ENCODE measurements around the gene CTRL. TPM values are rescaled to one million over a fixed set of nuclear protein-coding genes. Genes with fewer than 3 reads are reported as not detected.

CTRL gene
- total RNA-seq, 1 donor from 2014 or later: 0.96 TPM

- H3K4me3 ChIP-seq: no peak overlapping the region
- ATAC-seq: no peak
- H3K9me3 ChIP-seq: no peaks in the 10 kb centered on the region
- intact Hi-C loops (cut with DNase I): no loop called here
- peak overlapping the region; percentile 30 for H3K27ac ChIP-seq
- peaks cover 87% of the 10 kb centered on the region for H3K4me1 ChIP-seq
- DNase-seq: no peak
- TF ChIP-seq CTCF (IDR thresholded peaks at IDR 0.05): no peak
- peaks cover 50% of the 10 kb centered on the region for H3K36me3 ChIP-seq
- H3K27me3 ChIP-seq: no peaks in the 10 kb centered on the region
Observed at GRCh38 chr16:67963662-67964321, 32.1 kb upstream of the CTRL start.

DNA sequence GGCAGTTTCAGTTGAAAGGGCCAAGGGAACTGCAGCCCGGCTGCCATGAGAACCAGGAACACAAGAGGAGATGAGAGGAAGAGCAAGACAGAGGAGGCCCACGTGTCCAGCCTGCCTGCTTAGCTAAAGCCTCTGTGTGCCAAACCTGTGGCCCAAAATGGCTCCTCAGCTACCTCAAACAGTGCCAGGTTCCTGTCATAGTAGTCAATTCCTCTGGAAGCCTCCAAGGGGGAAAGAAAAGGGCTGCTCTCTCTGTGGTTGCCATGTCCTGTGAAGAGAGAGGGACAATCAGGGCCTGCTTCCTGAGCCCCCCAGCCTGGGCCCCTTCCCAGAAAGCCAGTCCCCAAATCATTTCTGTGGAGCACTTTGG lies 31.6 kb upstream of the CTRL start:
- no peak for TF ChIP-seq CTCF (IDR thresholded peaks at IDR 0.05)

GRCh38 chr16:67962135-67962534 lies 30.5 kb upstream of the CTRL start:
- DNase-seq (no peak), ATAC-seq (no peak)
- H3K4me3 ChIP-seq: no peak overlapping the region
- no peaks in the 10 kb centered on the region for H3K27me3 ChIP-seq
- no peaks in the 10 kb centered on the region for H3K9me3 ChIP-seq
- H3K4me1 ChIP-seq: peaks cover 83% of the 10 kb centered on the region
- peaks cover 64% of the 10 kb centered on the region for H3K36me3 ChIP-seq
- peak overlapping the region; percentile 58 for H3K27ac ChIP-seq
- intact Hi-C loops (cut with DNase I): no loop called here
- TF ChIP-seq CTCF (IDR thresholded peaks at IDR 0.05): no peak

More for the DNA sequence above, 31.6 kb upstream of the CTRL start:
- no peak for DNase-seq
- peaks cover 55% of the 10 kb centered on the region for H3K36me3 ChIP-seq
- ATAC-seq: no peak
- H3K9me3 ChIP-seq: no peaks in the 10 kb centered on the region
- H3K4me3 ChIP-seq: no peak overlapping the region
- H3K4me1 ChIP-seq: peaks cover 87% of the 10 kb centered on the region
- H3K27ac ChIP-seq: peak overlapping the region; percentile 30
- intact Hi-C loops (cut with DNase I): no loop called here
- no peaks in the 10 kb centered on the region for H3K27me3 ChIP-seq

DNA sequence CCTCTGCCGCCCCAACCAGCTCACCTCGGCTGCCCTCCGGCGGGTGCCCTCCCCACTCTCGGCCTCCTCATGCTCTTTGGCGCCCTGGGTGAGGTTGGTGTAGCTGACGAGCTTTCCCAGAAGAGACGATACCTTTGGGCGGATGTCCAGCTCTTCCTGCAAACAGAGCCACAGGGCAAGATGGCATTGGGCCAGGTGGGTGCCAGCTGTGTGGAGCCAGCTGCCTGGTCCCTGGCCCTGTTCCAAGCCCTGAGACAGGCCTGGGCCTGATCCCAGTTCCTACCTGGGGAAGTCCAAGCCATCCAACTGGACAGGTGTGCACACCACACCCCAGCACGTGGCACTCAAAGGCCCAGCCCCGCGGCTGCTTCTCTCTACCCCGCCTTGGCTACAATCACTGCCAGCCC lies 29.9 kb upstream of the CTRL start:
- Histone ChIP-seq H3K4me1 (peaks cover 77% of the 10 kb centered on the region), H3K27ac (peak overlapping the region; percentile 58), H3K36me3 (peaks cover 70% of the 10 kb centered on the region), H3K27me3 (no peaks in the 10 kb centered on the region), H3K4me3 (no peak overlapping the region), H3K9me3 (no peaks in the 10 kb centered on the region)
- ATAC-seq (peak; percentile 68), DNase-seq (peak; percentile 82)
- TF ChIP-seq CTCF (IDR thresholded peaks at IDR 0.05): no peak
- intact Hi-C loops (cut with DNase I): no loop called here

GRCh38 chr16:67959536-67960329 lies 28.1 kb upstream of the CTRL start:
- Histone ChIP-seq H3K9me3 (no peaks in the 10 kb centered on the region), H3K36me3 (peaks cover 88% of the 10 kb centered on the region), H3K4me3 (no peak overlapping the region), H3K4me1 (peaks cover 60% of the 10 kb centered on the region), H3K27me3 (no peaks in the 10 kb centered on the region), H3K27ac (peak overlapping the region; percentile 58)
- TF ChIP-seq CTCF (IDR thresholded peaks at IDR 0.05): no peak
- intact Hi-C loops (cut with DNase I): no loop called here
- DNase-seq (no peak), ATAC-seq (peak; percentile 52)
